ENCODE results near the gene C3orf18.
A peak's percentile ranks its signal among the peaks of the same experiment; 100 is the strongest.

The C3orf18 gene

DNA sequence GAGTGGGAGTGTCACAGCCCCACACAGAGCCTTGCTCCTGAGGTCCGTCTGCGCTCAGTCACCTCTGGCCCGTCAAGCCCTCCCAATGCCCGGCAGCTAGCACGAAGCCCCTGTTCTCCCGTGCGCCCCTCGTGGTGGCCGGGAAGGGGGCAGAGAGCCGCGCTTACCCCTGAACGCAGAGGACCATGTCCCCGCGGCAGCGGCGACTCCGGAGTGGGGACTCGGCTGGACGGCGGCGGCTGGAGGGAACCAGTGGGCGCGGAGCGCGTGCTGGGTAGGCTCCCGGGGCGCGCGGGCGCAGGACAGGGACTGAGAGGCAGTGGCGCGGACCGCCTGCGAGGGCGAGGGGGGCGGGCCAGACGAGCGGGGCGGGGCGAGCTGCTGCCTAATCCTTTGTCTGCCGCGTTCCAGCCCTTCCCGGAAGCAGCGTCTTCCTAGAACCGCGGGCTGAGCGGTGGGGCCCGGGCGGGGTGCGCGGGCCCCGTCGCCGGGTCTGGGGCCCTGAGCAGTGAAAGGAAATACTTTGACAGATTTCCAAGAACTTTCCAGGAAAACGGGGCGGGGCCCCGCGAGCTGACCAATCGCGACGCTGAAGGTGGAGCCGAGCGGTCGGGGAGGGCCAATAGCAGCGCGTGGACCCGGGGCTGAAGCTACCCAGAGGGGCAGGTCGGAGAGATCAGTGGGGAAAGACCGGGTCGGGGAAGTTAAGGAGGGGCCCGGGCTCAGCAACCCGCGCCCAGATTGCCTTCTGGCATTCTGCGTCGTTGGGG, 44.1 kb upstream of the C3orf18 start, which contains the start of gene CISH (continued):
- TF ChIP-seq, protein P1, sequence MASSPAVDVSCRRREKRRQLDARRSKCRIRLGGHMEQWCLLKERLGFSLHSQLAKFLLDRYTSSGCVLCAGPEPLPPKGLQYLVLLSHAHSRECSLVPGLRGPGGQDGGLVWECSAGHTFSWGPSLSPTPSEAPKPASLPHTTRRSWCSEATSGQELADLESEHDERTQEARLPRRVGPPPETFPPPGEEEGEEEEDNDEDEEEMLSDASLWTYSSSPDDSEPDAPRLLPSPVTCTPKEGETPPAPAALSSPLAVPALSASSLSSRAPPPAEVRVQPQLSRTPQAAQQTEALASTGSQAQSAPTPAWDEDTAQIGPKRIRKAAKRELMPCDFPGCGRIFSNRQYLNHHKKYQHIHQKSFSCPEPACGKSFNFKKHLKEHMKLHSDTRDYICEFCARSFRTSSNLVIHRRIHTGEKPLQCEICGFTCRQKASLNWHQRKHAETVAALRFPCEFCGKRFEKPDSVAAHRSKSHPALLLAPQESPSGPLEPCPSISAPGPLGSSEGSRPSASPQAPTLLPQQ (tag by site-specific recombination; IDR thresholded peaks at IDR 0.05) = peak; percentile 98
- TF ChIP-seq KLF10 (tag by site-specific recombination; IDR thresholded peaks at IDR 0.05) = no peak
- no peak for TF ChIP-seq ZNF214 (tag by site-specific recombination; IDR thresholded peaks at IDR 0.05; ENCODE audit: borderline replicate concordance)
- no peak for TF ChIP-seq ZSCAN23 (tag by site-specific recombination; IDR thresholded peaks at IDR 0.05)
- no peak for TF ChIP-seq HOXD13 (CRISPR knock-in tag; IDR thresholded peaks at IDR 0.05; ENCODE audit: borderline replicate concordance)
- no peak for TF ChIP-seq GLI2 (tag by site-specific recombination; IDR thresholded peaks at IDR 0.05; ENCODE audit: borderline replicate concordance, low read depth)
- no peak for TF ChIP-seq ZFP3 (tag by site-specific recombination; IDR thresholded peaks at IDR 0.05; ENCODE audit: low read depth)
- TF ChIP-seq SCRT2 (tag by site-specific recombination; IDR thresholded peaks at IDR 0.05) = no peak
- TF ChIP-seq ZNF366 (tag by site-specific recombination; conservative IDR thresholded peaks at IDR 0.05) = no peak
- TF ChIP-seq ZNF529 (tag by site-specific recombination; IDR thresholded peaks at IDR 0.05; ENCODE audit: insufficient replicate concordance) = no peak
- TF ChIP-seq ZNF549 (tag by site-specific recombination; IDR thresholded peaks at IDR 0.05) = no peak
- 0 out of 2 replicates have a peak, but pooled peaks have one; percentile 54 for TF ChIP-seq ZNF777 (tag by site-specific recombination; IDR thresholded peaks at IDR 0.05; ENCODE audit: borderline replicate concordance)
- TF ChIP-seq, protein P2, sequence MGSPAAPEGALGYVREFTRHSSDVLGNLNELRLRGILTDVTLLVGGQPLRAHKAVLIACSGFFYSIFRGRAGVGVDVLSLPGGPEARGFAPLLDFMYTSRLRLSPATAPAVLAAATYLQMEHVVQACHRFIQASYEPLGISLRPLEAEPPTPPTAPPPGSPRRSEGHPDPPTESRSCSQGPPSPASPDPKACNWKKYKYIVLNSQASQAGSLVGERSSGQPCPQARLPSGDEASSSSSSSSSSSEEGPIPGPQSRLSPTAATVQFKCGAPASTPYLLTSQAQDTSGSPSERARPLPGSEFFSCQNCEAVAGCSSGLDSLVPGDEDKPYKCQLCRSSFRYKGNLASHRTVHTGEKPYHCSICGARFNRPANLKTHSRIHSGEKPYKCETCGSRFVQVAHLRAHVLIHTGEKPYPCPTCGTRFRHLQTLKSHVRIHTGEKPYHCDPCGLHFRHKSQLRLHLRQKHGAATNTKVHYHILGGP (tag by site-specific recombination; IDR thresholded peaks at IDR 0.05) = peak; percentile 100
- TF ChIP-seq, protein P3, sequence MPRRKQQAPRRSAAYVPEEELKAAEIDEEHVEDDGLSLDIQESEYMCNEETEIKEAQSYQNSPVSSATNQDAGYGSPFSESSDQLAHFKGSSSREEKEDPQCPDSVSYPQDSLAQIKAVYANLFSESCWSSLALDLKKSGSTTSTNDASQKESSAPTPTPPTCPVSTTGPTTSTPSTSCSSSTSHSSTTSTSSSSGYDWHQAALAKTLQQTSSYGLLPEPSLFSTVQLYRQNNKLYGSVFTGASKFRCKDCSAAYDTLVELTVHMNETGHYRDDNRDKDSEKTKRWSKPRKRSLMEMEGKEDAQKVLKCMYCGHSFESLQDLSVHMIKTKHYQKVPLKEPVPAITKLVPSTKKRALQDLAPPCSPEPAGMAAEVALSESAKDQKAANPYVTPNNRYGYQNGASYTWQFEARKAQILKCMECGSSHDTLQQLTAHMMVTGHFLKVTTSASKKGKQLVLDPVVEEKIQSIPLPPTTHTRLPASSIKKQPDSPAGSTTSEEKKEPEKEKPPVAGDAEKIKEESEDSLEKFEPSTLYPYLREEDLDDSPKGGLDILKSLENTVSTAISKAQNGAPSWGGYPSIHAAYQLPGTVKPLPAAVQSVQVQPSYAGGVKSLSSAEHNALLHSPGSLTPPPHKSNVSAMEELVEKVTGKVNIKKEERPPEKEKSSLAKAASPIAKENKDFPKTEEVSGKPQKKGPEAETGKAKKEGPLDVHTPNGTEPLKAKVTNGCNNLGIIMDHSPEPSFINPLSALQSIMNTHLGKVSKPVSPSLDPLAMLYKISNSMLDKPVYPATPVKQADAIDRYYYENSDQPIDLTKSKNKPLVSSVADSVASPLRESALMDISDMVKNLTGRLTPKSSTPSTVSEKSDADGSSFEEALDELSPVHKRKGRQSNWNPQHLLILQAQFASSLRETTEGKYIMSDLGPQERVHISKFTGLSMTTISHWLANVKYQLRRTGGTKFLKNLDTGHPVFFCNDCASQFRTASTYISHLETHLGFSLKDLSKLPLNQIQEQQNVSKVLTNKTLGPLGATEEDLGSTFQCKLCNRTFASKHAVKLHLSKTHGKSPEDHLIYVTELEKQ (tag by site-specific recombination; IDR thresholded peaks at IDR 0.05; ENCODE audit: borderline replicate concordance) = no peak
- no peak for TF ChIP-seq ZNF768 (tag by site-specific recombination; IDR thresholded peaks at IDR 0.05)
- TF ChIP-seq YY1 (tag by site-specific recombination; IDR thresholded peaks at IDR 0.05) = no peak
- TF ChIP-seq KLF9 (tag by site-specific recombination; IDR thresholded peaks at IDR 0.05; ENCODE audit: low read depth) = peak; percentile 58
- no peak for TF ChIP-seq ZNF19 (tag by site-specific recombination; IDR thresholded peaks at IDR 0.05; ENCODE audit: low read depth)
- TF ChIP-seq, protein P4, sequence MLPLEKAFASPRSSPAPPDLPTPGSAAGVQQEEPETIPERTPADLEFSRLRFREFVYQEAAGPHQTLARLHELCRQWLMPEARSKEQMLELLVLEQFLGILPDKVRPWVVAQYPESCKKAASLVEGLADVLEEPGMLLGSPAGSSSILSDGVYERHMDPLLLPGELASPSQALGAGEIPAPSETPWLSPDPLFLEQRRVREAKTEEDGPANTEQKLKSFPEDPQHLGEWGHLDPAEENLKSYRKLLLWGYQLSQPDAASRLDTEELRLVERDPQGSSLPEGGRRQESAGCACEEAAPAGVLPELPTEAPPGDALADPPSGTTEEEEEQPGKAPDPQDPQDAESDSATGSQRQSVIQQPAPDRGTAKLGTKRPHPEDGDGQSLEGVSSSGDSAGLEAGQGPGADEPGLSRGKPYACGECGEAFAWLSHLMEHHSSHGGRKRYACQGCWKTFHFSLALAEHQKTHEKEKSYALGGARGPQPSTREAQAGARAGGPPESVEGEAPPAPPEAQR (tag by site-specific recombination; IDR thresholded peaks at IDR 0.05) = no peak
- TF ChIP-seq ZNF585B (tag by site-specific recombination; IDR thresholded peaks at IDR 0.05) = no peak
- TF ChIP-seq ZFP69B (tag by site-specific recombination; IDR thresholded peaks at IDR 0.05) = peak; percentile 98
- TF ChIP-seq, protein P5, sequence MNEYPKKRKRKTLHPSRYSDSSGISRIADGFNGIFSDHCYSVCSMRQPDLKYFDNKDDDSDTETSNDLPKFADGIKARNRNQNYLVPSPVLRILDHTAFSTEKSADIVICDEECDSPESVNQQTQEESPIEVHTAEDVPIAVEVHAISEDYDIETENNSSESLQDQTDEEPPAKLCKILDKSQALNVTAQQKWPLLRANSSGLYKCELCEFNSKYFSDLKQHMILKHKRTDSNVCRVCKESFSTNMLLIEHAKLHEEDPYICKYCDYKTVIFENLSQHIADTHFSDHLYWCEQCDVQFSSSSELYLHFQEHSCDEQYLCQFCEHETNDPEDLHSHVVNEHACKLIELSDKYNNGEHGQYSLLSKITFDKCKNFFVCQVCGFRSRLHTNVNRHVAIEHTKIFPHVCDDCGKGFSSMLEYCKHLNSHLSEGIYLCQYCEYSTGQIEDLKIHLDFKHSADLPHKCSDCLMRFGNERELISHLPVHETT (tag by site-specific recombination; IDR thresholded peaks at IDR 0.05) = no peak
- no peak for TF ChIP-seq ZNF558 (tag by site-specific recombination; IDR thresholded peaks at IDR 0.05)
- no peak for TF ChIP-seq ZNF677 (tag by site-specific recombination; IDR thresholded peaks at IDR 0.05)
- no peak for TF ChIP-seq ZNF248 (tag by site-specific recombination; IDR thresholded peaks at IDR 0.05)
- TF ChIP-seq, protein P6, sequence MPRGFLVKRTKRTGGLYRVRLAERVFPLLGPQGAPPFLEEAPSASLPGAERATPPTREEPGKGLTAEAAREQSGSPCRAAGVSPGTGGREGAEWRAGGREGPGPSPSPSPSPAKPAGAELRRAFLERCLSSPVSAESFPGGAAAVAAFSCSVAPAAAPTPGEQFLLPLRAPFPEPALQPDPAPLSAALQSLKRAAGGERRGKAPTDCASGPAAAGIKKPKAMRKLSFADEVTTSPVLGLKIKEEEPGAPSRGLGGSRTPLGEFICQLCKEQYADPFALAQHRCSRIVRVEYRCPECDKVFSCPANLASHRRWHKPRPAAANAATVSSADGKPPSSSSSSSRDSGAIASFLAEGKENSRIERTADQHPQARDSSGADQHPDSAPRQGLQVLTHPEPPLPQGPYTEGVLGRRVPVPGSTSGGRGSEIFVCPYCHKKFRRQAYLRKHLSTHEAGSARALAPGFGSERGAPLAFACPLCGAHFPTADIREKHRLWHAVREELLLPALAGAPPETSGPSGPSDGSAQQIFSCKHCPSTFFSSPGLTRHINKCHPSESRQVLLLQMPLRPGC (tag by site-specific recombination; IDR thresholded peaks at IDR 0.05) = no peak

Measured in HEK293 (cell line).